Activated CD4-positive, alpha-beta T cell treated with anti-CD3 and anti-CD28 coated beads, Interleukin-2, amount 50 U/mL, for 48 hours (primary cell): Measurements from ENCODE around the gene USP17L12.
"Not testable (repeated sequence)": the region's sequence is repeated elsewhere in the genome, so short reads cannot be mapped to it uniquely, and the experiment has no call there.

Experiments
- DNase-seq, 2 experiments: peaks; one replicate each; pipeline ENCODE4 v3.0.0-alpha.2; 2020

USP17L12 gene, protein sequence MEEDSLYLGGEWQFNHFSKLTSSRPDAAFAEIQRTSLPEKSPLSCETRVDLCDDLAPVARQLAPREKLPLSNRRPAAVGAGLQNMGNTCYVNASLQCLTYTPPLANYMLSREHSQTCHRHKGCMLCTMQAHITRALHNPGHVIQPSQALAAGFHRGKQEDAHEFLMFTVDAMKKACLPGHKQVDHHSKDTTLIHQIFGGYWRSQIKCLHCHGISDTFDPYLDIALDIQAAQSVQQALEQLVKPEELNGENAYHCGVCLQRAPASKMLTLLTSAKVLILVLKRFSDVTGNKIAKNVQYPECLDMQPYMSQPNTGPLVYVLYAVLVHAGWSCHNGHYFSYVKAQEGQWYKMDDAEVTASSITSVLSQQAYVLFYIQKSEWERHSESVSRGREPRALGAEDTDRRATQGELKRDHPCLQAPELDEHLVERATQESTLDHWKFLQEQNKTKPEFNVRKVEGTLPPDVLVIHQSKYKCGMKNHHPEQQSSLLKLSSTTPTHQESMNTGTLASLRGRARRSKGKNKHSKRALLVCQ

DNA sequence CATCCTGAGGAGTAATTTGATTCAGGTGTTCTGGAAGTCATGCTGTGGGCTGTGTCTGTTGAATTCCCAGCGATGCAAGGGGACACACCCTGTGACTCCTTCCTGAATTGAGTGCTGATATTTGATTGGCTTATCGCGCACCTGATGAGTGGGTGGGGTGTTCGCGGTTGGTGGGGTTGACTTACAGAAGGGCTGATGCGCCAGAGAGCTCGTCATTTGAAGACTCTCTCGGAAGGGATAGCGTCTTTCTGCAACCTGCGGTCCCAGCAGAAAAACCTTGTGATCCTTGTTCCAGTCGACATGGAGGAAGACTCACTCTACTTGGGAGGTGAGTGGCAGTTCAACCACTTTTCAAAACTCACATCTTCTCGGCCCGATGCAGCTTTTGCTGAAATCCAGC, at the start of gene USP17L12:
USP17L12 (plus strand) TSS at position 301 of the 400 bp plus-strand sequence; CDS start at position 301, 0 bp downstream.
- DNase-seq = not testable (repeated sequence)

DNA sequence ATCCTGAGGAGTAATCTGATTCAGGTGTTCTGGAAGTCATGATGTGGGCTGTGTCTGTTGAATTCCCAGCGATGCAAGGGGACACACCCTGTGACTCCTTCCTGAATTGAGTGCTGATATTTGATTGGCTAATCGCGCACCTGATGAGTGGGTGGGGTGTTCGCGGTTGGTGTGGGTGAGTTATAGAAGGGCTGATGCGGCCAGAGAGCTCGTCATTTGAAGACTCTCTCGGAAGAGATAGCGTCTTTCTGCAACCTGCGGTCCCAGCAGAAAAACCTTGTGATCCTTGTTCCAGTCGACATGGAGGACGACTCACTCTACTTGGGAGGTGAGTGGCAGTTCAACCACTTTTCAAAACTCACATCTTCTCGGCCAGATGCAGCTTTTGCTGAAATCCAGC, 9.6 kb upstream of the USP17L12 start, which contains the start of gene USP17L10:
USP17L10 (plus strand) TSS at position 301 of the 400 bp plus-strand sequence; CDS start at position 301, 0 bp downstream.
- not testable (repeated sequence) for DNase-seq

DNA sequence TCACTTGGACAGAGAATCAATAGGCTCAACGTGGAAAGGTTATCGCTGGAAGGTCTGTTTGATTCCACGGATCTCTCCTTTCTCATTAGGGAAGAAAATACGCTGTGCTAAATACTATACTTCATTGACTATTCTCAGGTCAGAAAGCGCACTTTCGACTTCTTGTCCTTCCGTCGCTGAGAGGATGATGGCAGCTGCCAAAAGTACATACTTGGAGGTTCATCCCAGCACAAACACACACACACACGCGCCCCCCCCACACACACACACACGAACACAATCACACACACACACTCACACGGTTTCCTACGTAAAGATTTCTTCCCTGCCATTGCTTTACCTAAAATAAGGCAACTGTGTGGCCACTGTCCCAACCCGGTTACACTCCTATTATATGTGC, 5.3 kb upstream of the USP17L12 start:
- DNase-seq = not testable (repeated sequence)

DNA sequence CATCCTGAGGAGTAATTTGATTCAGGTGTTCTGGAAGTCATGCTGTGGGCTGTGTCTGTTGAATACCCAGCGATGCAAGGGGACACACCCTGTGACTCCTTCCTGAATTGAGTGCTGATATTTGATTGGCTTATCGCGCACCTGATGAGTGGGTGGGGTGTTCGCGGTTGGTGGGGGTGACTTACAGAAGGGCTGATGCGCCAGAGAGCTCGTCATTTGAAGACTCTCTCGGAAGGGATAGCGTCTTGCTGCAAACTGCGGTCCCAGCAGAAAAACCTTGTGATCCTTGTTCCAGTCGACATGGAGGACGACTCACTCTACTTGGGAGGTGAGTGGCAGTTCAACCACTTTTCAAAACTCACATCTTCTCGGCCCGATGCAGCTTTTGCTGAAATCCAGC, 4.8 kb upstream of the USP17L12 start, which contains the start of gene USP17L11:
USP17L11 (plus strand) TSS at position 301 of the 400 bp plus-strand sequence; CDS start at position 301, 0 bp downstream.
- not testable (repeated sequence) for DNase-seq

DNA sequence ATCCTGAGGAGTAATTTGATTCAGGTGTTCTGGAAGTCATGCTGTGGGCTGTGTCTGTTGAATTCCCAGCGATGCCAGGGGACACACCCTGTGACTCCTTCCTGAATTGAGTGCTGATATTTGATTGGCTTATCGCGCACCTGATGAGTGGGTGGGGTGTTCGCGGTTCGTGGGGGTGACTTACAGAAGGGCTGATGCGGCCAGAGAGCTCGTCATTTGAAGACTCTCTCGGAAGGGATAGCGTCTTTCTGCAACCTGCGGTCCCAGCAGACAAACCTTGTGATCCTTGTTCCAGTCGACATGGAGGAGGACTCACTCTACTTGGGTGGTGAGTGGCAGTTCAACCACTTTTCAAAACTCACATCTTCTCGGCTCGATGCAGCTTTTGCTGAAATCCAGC, 4.6 kb downstream of the USP17L12 start, which contains the start of gene USP17L13:
USP17L13 (plus strand) TSS at position 301 of the 400 bp plus-strand sequence; CDS start at position 301, 0 bp downstream.
- DNase-seq = not testable (repeated sequence)

DNA sequence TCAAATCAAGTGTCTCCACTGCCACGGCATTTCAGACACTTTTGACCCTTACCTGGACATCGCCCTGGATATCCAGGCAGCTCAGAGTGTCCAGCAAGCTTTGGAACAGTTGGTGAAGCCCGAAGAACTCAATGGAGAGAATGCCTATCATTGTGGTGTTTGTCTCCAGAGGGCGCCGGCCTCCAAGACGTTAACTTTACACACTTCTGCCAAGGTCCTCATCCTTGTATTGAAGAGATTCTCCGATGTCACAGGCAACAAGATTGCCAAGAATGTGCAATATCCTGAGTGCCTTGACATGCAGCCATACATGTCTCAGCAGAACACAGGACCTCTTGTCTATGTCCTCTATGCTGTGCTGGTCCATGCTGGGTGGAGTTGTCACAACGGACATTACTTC, 10.3 kb downstream of the USP17L12 start:
- not testable (repeated sequence) for DNase-seq

DNA sequence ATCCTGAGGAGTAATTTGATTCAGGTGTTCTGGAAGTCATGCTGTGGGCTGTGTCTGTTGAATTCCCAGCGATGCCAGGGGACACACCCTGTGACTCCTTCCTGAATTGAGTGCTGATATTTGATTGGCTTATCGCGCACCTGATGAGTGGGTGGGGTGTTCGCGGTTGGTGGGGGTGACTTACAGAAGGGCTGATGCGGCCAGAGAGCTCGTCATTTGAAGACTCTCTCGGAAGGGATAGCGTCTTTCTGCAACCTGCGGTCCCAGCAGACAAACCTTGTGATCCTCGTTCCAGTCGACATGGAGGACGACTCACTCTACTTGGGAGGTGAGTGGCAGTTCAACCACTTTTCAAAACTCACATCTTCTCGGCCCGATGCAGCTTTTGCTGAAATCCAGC, 14.1 kb downstream of the USP17L12 start, which contains the start of gene USP17L15:
USP17L15 (plus strand) TSS at position 301 of the 400 bp plus-strand sequence; CDS start at position 301, 0 bp downstream.
- DNase-seq = not testable (repeated sequence)

DNA sequence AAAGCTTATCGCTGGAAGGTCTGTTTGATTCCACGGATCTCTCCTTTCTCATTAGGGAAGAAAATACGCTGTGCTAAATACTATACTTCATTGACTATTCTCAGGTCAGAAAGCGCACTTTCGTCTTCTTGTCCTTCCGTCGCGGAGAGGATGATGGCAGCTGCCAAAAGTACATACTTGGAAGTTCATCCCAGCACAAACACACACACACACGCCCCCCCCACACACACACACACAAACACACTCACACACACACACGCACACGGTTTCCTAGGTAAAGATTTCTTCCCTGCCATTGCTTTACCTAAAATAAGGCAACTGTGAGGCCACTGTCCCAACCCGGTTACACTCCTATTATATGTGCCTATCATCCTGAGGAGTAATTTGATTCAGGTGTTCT, 18.5 kb downstream of the USP17L12 start:
- not testable (repeated sequence) for DNase-seq

DNA sequence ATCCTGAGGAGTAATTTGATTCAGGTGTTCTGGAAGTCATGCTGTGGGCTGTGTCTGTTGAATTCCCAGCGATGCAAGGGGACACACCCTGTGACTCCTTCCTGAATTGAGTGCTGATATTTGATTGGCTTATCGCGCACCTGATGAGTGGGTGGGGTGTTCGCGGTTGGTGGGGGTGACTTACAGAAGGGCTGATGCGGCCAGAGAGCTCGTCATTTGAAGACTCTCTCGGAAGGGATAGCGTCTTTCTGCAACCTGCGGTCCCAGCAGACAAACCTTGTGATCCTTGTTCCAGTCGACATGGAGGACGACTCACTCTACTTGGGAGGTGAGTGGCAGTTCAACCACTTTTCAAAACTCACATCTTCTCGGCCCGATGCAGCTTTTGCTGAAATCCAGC, 23.6 kb downstream of the USP17L12 start, which contains the start of gene USP17L17:
USP17L17 (plus strand) TSS at position 301 of the 400 bp plus-strand sequence; CDS start at position 301, 0 bp downstream.
- DNase-seq = not testable (repeated sequence)

DNA sequence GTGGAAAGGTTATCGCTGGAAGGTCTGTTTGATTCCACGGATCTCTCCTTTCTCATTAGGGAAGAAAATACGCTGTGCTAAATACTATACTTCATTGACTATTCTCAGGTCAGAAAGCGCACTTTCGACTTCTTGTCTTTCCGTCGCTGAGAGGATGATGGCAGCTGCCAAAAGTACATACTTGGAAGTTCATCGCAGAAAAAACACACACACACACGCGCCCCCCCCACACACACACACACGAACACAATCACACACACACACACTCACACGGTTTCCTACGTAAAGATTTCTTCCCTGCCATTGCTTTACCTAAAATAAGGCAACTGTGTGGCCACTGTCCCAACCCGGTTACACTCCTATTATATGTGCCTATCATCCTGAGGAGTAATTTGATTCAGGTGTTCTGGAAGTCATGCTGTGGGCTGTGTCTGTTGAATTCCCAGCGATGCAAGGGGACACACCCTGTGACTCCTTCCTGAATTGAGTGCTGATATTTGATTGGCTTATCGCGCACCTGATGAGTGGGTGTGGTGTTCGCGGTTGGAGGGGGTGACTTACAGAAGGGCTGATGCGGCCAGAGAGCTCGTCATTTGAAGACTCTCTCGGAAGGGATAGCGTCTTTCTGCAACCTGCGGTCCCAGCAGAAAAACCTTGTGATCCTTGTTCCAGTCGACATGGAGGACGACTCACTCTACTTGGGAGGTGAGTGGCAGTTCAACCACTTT, 28.2 kb downstream of the USP17L12 start, which contains the start of gene USP17L18:
USP17L18 (plus strand) TSS at position 678 of the 728 bp plus-strand sequence; CDS start at position 678, 0 bp downstream.
- DNase-seq = not testable (repeated sequence)

DNA sequence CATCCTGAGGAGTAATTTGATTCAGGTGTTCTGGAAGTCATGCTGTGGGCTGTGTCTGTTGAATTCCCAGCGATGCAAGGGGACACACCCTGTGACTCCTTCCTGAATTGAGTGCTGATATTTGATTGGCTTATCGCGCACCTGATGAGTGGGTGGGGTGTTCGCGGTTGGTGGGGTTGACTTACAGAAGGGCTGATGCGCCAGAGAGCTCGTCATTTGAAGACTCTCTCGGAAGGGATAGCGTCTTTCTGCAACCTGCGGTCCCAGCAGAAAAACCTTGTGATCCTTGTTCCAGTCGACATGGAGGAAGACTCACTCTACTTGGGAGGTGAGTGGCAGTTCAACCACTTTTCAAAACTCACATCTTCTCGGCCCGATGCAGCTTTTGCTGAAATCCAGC, 33.1 kb downstream of the USP17L12 start, which contains the start of gene USP17L19:
USP17L19 (plus strand) TSS at position 301 of the 400 bp plus-strand sequence; CDS start at position 301, 0 bp downstream.
- DNase-seq = not testable (repeated sequence)

DNA sequence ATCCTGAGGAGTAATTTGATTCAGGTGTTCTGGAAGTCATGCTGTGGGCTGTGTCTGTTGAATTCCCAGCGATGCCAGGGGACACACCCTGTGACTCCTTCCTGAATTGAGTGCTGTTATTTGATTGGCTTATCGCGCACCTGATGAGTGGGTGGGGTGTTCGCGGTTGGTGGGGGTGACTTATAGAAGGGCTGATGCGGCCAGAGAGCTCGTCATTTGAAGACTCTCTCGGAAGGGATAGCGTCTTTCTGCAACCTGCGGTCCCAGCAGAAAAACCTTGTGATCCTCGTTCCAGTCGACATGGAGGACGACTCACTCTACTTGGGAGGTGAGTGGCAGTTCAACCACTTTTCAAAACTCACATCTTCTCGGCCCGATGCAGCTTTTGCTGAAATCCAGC, 37.9 kb downstream of the USP17L12 start, which contains the start of gene USP17L20:
USP17L20 (plus strand) TSS at position 301 of the 400 bp plus-strand sequence; CDS start at position 301, 0 bp downstream.
- not testable (repeated sequence) for DNase-seq

DNA sequence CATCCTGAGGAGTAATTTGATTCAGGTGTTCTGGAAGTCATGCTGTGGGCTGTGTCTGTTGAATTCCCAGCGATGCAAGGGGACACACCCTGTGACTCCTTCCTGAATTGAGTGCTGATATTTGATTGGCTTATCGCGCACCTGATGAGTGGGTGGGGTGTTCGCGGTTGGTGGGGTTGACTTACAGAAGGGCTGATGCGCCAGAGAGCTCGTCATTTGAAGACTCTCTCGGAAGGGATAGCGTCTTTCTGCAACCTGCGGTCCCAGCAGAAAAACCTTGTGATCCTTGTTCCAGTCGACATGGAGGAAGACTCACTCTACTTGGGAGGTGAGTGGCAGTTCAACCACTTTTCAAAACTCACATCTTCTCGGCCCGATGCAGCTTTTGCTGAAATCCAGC, 42.6 kb downstream of the USP17L12 start, which contains the start of gene USP17L21:
USP17L21 (plus strand) TSS at position 301 of the 400 bp plus-strand sequence; CDS start at position 301, 0 bp downstream.
- DNase-seq = not testable (repeated sequence)

DNA sequence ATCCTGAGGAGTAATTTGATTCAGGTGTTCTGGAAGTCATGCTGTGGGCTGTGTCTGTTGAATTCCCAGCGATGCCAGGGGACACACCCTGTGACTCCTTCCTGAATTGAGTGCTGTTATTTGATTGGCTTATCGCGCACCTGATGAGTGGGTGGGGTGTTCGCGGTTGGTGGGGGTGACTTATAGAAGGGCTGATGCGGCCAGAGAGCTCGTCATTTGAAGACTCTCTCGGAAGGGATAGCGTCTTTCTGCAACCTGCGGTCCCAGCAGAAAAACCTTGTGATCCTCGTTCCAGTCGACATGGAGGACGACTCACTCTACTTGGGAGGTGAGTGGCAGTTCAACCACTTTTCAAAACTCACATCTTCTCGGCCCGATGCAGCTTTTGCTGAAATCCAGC, 47.4 kb downstream of the USP17L12 start, which contains the start of gene USP17L22:
USP17L22 (plus strand) TSS at position 301 of the 400 bp plus-strand sequence; CDS start at position 301, 0 bp downstream.
- DNase-seq = not testable (repeated sequence)
